ENCODE measurements around the gene TSACC.

Gene TSACC

GRCh38 chr1:156376146-156376545 is 37.8 kb downstream of the TSACC start:
- DNase-seq (ENCODE audit: low read depth): no peak

GRCh38 chr1:156376958-156377919 is 38.9 kb downstream of the TSACC start:
- DNase-seq (ENCODE audit: low read depth): no peak

- DNase-seq (ENCODE audit: low read depth): no peak
Measured at GRCh38 chr1:156378557-156378956, 40.2 kb downstream of the TSACC start.

GRCh38 chr1:156379420-156380165 is 41.3 kb downstream of the TSACC start:
- DNase-seq (ENCODE audit: low read depth): no peak

- no peak for DNase-seq (ENCODE audit: low read depth)
Measured at GRCh38 chr1:156382561-156382960, 44.2 kb downstream of the TSACC start.

GRCh38 chr1:156383023-156383422 is 44.7 kb downstream of the TSACC start:
- DNase-seq (ENCODE audit: low read depth): peak; percentile 49

- no peak for DNase-seq (ENCODE audit: low read depth)
Measured at GRCh38 chr1:156384007-156384406, 45.7 kb downstream of the TSACC start.

- no peak for DNase-seq (ENCODE audit: low read depth)
Measured at GRCh38 chr1:156384658-156385057, 46.3 kb downstream of the TSACC start.

GRCh38 chr1:156385534-156386031 is 47.3 kb downstream of the TSACC start:
- peak; percentile 50 for DNase-seq (ENCODE audit: low read depth)

GRCh38 chr1:156386134-156386901 is 48.0 kb downstream of the TSACC start:
- no peak for DNase-seq (ENCODE audit: low read depth)

GRCh38 chr1:156386949-156387869 is 48.9 kb downstream of the TSACC start:
- no peak for DNase-seq (ENCODE audit: low read depth)

GRCh38 chr1:156387870-156388173 is 49.5 kb downstream of the TSACC start:
- no peak for DNase-seq (ENCODE audit: low read depth)

GRCh38 chr1:156388174-156389137 is 50.1 kb downstream of the TSACC start:
- DNase-seq (ENCODE audit: low read depth): no peak

GRCh38 chr1:156389311-156389710 is 51.0 kb downstream of the TSACC start:
- DNase-seq (ENCODE audit: low read depth): no peak

- DNase-seq (ENCODE audit: low read depth): no peak
Measured at GRCh38 chr1:156390469-156391365, 52.4 kb downstream of the TSACC start.

- no peak for DNase-seq (ENCODE audit: low read depth)
Measured at GRCh38 chr1:156391366-156391677, 53.0 kb downstream of the TSACC start.

- no peak for DNase-seq (ENCODE audit: low read depth)
Measured at GRCh38 chr1:156391701-156392100, 53.4 kb downstream of the TSACC start.

GRCh38 chr1:156392452-156392853 is 54.1 kb downstream of the TSACC start:
- no peak for DNase-seq (ENCODE audit: low read depth)

GRCh38 chr1:156393095-156393494 is 54.8 kb downstream of the TSACC start:
- no peak for DNase-seq (ENCODE audit: low read depth)

Data from stimulated activated CD8-positive, alpha-beta memory T cell treated with anti-CD3 and anti-CD28 coated beads, Interleukin-4, amount 100 ng/mL, for 24 hours (primary cell).